PFSK-1 (cell line): ENCODE results near the gene PVALEF.

Experiments used
- FOXP2 ChIP-seq: optimal IDR thresholded peaks from 2 replicates; pipeline ENCODE3; 2011; ENCODE audit warnings: borderline replicate concordance, control low read depth, inconsistent platforms; ENCODE audit not compliant: insufficient read depth; ENCODE audit errors: extremely low read length, extremely low read depth
- POLR2AphosphoS5 ChIP-seq: IDR thresholded peaks from 2 replicates; pipeline ENCODE4 v1.6.1; 2012; ENCODE audit warnings: low read depth, mild to moderate bottlenecking, control low read depth, low read length, moderate library complexity
- SIN3A ChIP-seq: IDR thresholded peaks from 2 replicates; pipeline ENCODE4 v1.6.1; 2012; ENCODE audit warnings: mild to moderate bottlenecking, low read length, moderate library complexity, borderline replicate concordance; ENCODE audit not compliant: insufficient read depth
- TAF1 ChIP-seq: IDR thresholded peaks from 2 replicates; pipeline ENCODE4 v1.6.1; 2012; ENCODE audit warnings: low read length, control low read depth, borderline replicate concordance; ENCODE audit not compliant: insufficient read depth
- TF ChIP-seq, protein P1 (sequence below), 2 experiments: IDR thresholded peaks; 2 replicates each; pipeline versions ENCODE4 v1.6.1 to v1.8.0; 2011 to 2012; ENCODE audit warnings: low read depth in 2 of 2, low read length in 2 of 2, control low read depth in 1 of 2, inconsistent platforms in 1 of 2, mild to moderate bottlenecking in 1 of 2, moderate library complexity in 1 of 2; ENCODE audit not compliant: insufficient read depth in 1 of 2

The PVALEF gene

GRCh38 chr17:81158688-81159590 is 6.4 kb upstream of the PVALEF start:
- TF ChIP-seq FOXP2 = no peak
- no peak for TF ChIP-seq POLR2AphosphoS5
- TF ChIP-seq SIN3A = no peak
- no peak for TF ChIP-seq TAF1
- TF ChIP-seq, protein P1, sequence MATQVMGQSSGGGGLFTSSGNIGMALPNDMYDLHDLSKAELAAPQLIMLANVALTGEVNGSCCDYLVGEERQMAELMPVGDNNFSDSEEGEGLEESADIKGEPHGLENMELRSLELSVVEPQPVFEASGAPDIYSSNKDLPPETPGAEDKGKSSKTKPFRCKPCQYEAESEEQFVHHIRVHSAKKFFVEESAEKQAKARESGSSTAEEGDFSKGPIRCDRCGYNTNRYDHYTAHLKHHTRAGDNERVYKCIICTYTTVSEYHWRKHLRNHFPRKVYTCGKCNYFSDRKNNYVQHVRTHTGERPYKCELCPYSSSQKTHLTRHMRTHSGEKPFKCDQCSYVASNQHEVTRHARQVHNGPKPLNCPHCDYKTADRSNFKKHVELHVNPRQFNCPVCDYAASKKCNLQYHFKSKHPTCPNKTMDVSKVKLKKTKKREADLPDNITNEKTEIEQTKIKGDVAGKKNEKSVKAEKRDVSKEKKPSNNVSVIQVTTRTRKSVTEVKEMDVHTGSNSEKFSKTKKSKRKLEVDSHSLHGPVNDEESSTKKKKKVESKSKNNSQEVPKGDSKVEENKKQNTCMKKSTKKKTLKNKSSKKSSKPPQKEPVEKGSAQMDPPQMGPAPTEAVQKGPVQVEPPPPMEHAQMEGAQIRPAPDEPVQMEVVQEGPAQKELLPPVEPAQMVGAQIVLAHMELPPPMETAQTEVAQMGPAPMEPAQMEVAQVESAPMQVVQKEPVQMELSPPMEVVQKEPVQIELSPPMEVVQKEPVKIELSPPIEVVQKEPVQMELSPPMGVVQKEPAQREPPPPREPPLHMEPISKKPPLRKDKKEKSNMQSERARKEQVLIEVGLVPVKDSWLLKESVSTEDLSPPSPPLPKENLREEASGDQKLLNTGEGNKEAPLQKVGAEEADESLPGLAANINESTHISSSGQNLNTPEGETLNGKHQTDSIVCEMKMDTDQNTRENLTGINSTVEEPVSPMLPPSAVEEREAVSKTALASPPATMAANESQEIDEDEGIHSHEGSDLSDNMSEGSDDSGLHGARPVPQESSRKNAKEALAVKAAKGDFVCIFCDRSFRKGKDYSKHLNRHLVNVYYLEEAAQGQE (IDR thresholded peaks at IDR 0.05; ENCODE audit: insufficient read depth in 1 of 2, low read depth in 2 of 2, low read length in 2 of 2) = no peak

DNA sequence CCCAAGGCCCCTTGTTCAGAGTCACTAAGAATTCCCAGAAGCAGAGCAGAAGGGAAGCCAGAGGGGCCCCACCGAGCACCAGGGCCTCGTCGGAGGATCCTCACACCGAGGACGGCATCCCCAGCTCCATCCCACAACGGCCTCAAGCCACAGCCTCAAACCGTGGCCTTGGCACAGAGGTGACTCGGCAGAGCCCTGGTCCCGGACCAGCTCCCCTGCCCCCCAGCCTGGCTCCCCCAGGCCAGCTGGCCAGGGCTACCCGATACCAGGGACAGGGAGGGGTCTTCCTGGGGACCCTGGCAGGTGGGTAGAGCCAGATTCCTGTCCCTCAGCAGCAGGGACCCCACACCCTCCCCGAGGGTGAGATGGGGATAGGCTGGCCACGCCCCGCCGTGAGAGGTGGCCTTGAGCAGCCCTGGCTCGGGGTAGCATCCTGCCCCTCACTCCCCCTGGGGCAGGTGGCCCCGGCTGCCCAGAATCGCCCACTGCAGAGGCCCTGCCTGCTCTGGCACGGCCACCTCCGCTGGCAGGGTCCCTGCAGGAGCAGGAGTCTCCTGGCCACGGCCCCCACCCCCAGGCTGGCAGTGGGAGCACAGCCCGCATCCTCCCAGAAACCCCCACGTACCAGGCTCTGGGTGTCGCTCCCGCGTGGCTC is 5.6 kb upstream of the PVALEF start:
- no peak for TF ChIP-seq SIN3A
- TF ChIP-seq POLR2AphosphoS5 = no peak
- TF ChIP-seq TAF1 = no peak
- TF ChIP-seq, protein P1 (IDR thresholded peaks at IDR 0.05; ENCODE audit: insufficient read depth in 1 of 2, low read depth in 2 of 2, low read length in 2 of 2) = no peak
- TF ChIP-seq FOXP2 = no peak

GRCh38 chr17:81160306-81160705 is 5.0 kb upstream of the PVALEF start:
- no peak for TF ChIP-seq POLR2AphosphoS5
- TF ChIP-seq, protein P1 (IDR thresholded peaks at IDR 0.05; ENCODE audit: insufficient read depth in 1 of 2, low read depth in 2 of 2, low read length in 2 of 2) = no peak
- no peak for TF ChIP-seq TAF1

DNA sequence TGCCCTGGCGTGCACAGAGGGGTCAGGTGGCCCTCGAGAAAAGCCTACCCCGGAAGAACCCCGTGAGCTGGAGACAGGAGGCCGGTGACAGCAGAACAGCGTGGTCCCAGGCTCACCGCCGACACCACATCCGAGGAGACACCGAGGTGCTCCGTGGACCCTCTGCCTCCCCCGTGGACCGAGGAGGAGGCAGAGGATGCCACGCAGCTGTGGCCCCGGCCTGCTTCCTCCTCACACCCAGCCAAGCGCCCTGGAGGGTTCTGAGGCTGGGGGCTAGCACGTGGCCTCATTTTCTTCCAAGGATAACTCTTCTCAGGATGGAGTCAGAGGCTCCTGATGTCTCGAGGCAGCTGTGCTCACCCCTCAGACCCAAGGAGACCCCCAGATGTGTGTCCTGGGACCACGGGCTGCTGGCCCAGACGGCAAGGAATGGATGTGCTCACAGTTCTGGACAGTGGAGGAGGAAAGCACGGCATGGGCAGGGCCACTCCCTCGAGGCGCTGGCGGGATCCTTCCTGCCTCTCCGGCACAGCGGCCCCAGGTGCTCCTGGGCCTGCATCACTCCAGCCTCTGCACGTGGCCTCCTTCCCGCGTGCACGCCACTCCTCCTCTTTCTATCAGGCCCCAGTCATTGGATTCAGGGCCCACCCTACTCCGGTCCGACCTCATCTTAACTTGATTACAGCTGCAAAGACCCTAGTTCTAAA is 4.4 kb upstream of the PVALEF start:
- no peak for TF ChIP-seq SIN3A
- TF ChIP-seq POLR2AphosphoS5 = no peak
- no peak for TF ChIP-seq FOXP2
- TF ChIP-seq, protein P1 (IDR thresholded peaks at IDR 0.05; ENCODE audit: insufficient read depth in 1 of 2, low read depth in 2 of 2, low read length in 2 of 2) = no peak
- no peak for TF ChIP-seq TAF1
